Activated CD8-positive, alpha-beta memory T cell treated with anti-CD3 and anti-CD28 coated beads for 36 hours (primary cell): ENCODE measurements around the gene ENAH. TPM values are rescaled to one million over a fixed set of nuclear protein-coding genes. Genes with fewer than 3 reads are reported as not detected.
"Not testable (repeated sequence)": the region's sequence is repeated elsewhere in the genome, so short reads cannot be mapped to it uniquely, and the experiment has no call there.

Experiments used
- CTCF ChIA-PET: fragments of 350-600 bp; sonication (Branson Sonifier 250); formaldehyde crosslinking; loops from one replicate; lab custom pipeline; 2021; ENCODE audit warnings: antibody characterized with exemption; lab: Charles Lee
- POLR2A ChIA-PET: fragments of 350-600 bp; sonication (Branson Sonifier 250); formaldehyde crosslinking; loops from one replicate; lab custom pipeline; 2021; ENCODE audit warnings: antibody characterized with exemption; lab: Charles Lee
- total RNA-seq, 2 experiments: library from RNA; stranded (reverse); gene quantifications; one replicate each; pipeline ENCODE4 v1.2.3, GENCODE V29; 2021

The ENAH gene
- total RNA-seq, 2 experiments from 2014 or later, result 0.53 to 1.1 TPM

- CTCF ChIA-PET, result no interaction called here
- POLR2A ChIA-PET, result no interaction called here
Measured at GRCh38 chr1:225519166-225519863, 133.6 kb downstream of the ENAH start.

- CTCF ChIA-PET, result no interaction called here
- POLR2A ChIA-PET, result no interaction called here
Measured at GRCh38 chr1:225517697-225518096, 135.2 kb downstream of the ENAH start.

DNA sequence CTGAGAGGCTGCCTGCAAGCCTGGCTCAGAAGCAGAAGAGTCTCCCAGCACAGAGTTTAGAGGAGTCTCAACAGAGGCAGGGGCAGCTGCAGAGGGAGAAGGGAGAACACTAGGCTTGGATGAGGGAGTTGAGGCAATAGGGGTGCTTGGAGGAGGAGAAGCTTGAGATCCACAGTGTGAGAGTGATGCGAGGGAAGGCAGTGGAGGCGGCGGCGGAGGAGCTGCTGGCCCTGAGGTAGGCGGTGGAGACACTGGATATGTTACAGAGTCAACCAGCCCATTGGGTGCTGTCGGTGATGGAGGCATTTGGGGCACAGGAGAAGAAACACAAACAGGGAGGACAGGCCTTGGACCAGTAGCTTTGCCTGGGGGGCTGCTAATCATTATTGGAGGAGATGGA lies 135.7 kb downstream of the ENAH start:
- POLR2A ChIA-PET, result no interaction called here
- CTCF ChIA-PET, result no interaction called here

GRCh38 chr1:225514671-225515081 lies 138.2 kb downstream of the ENAH start:
- ChIA-PET POLR2A (interaction anchor here (0.6 kb wide), 1 partner anchor 313 kb away, joined by 4 read pairs; no protein-coding TSS in a partner anchor), CTCF (no interaction called here)

GRCh38 chr1:225513576-225513975 lies 139.3 kb downstream of the ENAH start:
- CTCF ChIA-PET, POLR2A ChIA-PET: not testable (repeated sequence)

DNA sequence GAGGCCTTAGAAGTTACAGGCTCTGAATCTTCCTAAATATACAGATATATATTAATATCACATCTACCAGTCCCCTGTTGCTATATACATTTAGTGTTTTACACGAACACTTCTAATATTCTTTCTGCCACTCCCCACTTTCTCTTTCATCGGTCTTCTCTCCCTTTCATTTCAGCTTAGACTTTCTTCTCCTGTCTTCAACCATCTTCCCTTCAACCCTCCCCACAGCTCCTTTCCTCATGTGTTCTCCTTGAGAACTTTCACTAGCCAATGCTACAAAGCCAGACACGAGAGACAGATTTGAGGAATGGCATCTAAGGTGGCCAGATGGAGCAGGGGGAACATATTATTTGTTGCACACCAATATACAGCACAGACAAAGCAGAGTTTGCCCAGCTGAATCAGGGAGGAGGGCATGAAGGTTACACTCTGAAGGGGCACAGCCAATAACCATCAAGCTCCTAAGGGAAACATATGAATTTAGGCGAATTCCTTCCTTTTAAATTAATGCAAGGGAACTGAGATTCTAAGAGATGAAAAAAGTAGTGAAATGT lies 141.0 kb downstream of the ENAH start:
- ChIA-PET CTCF (no interaction called here), POLR2A (no interaction called here)

GRCh38 chr1:225510740-225511139 lies 142.2 kb downstream of the ENAH start:
- POLR2A ChIA-PET, CTCF ChIA-PET: not testable (repeated sequence)

- CTCF ChIA-PET, result no interaction called here
- POLR2A ChIA-PET, result no interaction called here
Measured at GRCh38 chr1:225509770-225510169, 143.2 kb downstream of the ENAH start.

DNA sequence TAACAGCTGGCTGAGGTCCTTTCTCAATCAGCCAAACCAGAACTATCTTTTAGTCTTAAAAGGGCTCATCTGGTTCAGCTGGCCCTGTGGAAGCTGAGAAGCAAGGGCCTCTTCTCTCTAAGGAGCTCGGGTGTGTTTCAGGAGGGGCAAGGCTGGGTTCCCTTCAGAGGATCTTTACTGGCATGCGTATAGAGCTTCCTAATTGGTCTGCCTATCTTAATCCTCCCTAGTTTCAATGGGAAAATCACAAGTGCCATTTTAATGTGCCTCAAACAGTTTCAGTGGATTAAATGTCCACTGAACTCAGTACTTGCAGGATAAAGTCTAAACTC lies 143.6 kb downstream of the ENAH start:
- CTCF ChIA-PET, result no interaction called here
- POLR2A ChIA-PET, result no interaction called here

- ChIA-PET CTCF (no interaction called here), POLR2A (no interaction called here)
Measured at GRCh38 chr1:225508538-225509375, 144.2 kb downstream of the ENAH start.

- POLR2A ChIA-PET, result interaction anchor here (0.6 kb wide), 1 partner anchor 426 kb away, joined by 3 read pairs; no protein-coding TSS in a partner anchor
- CTCF ChIA-PET, result no interaction called here
Measured at GRCh38 chr1:225506727-225507126, 146.2 kb downstream of the ENAH start.

DNA sequence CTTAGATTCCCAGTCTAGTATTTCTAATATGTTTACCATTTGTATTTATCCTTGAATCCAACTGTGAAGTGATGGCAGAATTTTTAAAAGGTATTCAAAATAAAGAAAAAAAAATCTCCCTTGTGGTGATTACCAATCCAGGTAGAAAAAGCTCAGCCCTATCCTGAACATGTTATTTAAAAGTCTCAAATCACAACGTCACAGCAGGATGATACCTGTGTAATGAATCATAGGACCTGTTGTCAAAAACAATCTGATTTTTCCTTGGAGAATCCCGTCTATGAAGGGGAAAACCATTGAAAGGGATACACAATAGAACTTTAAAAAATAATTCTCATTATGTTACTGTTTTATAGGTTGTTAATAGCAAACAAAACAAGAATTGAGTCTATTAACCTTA lies 148.1 kb downstream of the ENAH start:
- ChIA-PET POLR2A (no interaction called here), CTCF (no interaction called here)

DNA sequence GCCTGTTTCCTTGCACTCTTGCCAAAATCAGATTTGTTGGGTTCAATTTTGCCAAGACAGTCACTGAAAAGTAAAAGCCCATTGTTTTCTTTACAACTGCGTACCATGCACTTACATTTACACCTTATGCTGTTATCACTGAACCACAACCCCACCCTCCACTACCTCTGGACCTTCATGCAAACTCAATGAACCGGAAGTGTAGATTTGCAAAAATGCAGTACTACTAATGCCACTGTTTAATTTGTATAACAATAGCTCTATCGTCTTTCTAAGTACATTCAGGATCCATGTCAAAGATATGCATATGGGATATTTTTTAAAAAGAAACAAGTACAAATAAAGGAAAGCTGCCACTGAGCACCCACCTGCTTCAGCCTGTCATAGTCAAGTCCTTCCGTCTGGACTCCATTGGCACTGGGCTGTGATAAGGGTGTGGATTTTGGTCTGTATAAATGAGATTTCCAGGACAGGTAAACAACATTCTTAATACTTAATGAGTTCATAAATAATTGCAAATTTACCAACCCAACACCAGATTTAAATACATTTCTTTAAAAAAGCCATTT lies 152.2 kb downstream of the ENAH start:
- CTCF ChIA-PET, result no interaction called here
- POLR2A ChIA-PET, result no interaction called here

DNA sequence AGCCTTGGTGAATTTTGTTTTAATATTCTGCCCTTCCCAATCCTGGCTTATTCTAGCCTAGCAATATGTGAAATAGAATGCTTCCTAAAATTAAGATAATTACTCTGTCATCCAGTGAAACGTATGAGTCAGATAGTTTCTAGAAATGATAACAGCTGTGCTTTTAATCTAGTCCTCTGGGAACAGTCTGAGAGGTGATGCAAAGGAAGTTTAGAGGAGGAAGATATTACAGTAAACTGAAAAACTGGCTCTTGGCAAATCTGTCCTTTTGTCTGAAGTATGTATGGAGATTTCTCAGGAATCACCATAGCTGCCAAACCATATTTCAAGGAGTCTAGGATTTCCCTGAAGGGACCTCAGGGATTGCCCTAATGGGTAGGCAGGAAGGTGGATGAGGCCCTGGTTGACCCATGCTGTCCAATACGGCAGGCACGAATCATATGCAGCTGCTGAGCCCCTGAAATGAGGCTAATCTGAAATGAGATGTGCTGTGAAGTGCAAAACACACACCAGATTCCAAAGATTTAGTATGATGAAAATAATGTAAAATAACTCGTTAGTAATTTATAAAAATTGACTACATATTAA lies 154.3 kb downstream of the ENAH start:
- ChIA-PET POLR2A (no interaction called here), CTCF (interaction anchor here (1.6 kb wide), 1 partner anchor 10 kb away, joined by 3 read pairs; no protein-coding TSS in a partner anchor)

DNA sequence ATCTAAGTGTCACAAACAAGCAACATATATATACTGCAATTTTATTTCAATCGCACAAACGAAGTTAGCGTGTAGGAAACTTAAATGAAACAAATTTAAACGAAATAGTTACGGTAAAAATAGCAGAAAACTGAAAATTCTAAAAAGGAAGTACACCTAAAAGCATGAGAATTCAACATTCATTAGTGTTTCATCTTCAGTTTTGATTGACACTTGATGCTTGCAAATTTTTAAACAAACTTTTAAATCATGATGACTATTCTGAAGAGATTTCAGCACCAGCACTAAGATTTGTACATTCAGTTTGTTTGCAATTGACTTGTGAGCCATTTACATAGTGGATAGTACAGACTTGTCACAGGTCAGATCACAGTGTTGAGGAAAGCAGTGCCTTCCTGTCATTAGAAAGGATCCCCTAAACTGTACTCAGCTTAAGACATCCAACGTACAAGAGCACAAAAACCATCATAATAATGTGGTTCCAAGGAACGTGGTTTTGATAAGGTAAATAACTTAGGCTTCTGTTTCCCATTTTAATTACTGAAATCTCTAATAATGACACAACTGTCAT lies 158.0 kb downstream of the ENAH start:
- CTCF ChIA-PET, result no interaction called here
- POLR2A ChIA-PET, result no interaction called here

- CTCF ChIA-PET, result no interaction called here
- POLR2A ChIA-PET, result interaction anchor here (0.6 kb wide), 1 partner anchor 379 kb away, joined by 8 read pairs; no protein-coding TSS in a partner anchor
Measured at GRCh38 chr1:225493591-225494246, 159.2 kb downstream of the ENAH start.

- CTCF ChIA-PET, result interaction anchor here (1.6 kb wide), 1 partner anchor 11 kb away, joined by 3 read pairs; no protein-coding TSS in a partner anchor
- POLR2A ChIA-PET, result no interaction called here
Measured at GRCh38 chr1:225488676-225489075, 164.2 kb downstream of the ENAH start.

DNA sequence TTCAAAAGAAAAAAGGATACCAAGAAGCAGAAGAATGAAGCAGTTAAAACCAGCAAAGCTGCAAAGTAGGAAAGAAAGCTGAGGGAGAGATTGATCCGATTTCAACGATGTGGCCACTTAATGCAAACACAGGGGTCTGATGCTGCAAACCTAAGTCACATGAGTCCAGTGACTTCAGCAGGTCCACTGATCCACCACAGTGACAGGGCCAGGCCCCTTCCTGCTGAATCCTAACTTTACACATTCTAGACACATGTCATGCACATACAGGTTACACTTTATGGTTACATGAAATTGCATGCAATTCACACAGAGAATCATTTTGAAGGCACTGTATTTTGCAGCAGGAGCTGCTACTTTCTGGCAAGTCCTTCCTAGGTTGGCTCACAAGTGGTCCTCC lies 166.1 kb downstream of the ENAH start:
- ChIA-PET CTCF (interaction anchor here (0.7 to 2.3 kb wide), 2 partner anchors 12 to 270 kb away, joined by 3 to 10 read pairs; no protein-coding TSS in a partner anchor), POLR2A (no interaction called here)
